Ishikawa (cell line): Measurements from ENCODE around the gene FGD6.

Experiments
- CEBPB ChIP-seq: IDR thresholded peaks from 2 replicates; pipeline ENCODE4 v1.6.1; 2012
- CREB1 ChIP-seq: IDR thresholded peaks from 2 replicates; pipeline ENCODE4 v1.6.1; 2012; ENCODE audit warnings: low read depth
- EGR1 ChIP-seq: IDR thresholded peaks from 2 replicates; pipeline ENCODE4 v1.6.1; 2012
- EP300 ChIP-seq: IDR thresholded peaks from 2 replicates; pipeline ENCODE4 v1.6.1; 2012; ENCODE audit warnings: borderline replicate concordance
- FOXM1 ChIP-seq: IDR thresholded peaks from 2 replicates; pipeline ENCODE4 v1.6.1; 2012; ENCODE audit warnings: low read depth, borderline replicate concordance
- NFIC ChIP-seq: IDR thresholded peaks from 2 replicates; pipeline ENCODE4 v1.6.1; 2012
- RAD21 ChIP-seq: IDR thresholded peaks from 2 replicates; pipeline ENCODE4 v1.6.1; 2012; ENCODE audit warnings: low read depth
- TAF1 ChIP-seq: IDR thresholded peaks from 2 replicates; pipeline ENCODE4 v1.6.1; 2012; ENCODE audit warnings: low read depth, mild to moderate bottlenecking
- TCF12 ChIP-seq: IDR thresholded peaks from 2 replicates; pipeline ENCODE4 v1.6.1; 2012; ENCODE audit warnings: low read depth
- TEAD4 ChIP-seq: IDR thresholded peaks from 2 replicates; pipeline ENCODE4 v1.6.1; 2012
- YY1 ChIP-seq: IDR thresholded peaks from 2 replicates; pipeline ENCODE4 v1.6.1; 2012; ENCODE audit warnings: low read depth
- ZBTB7A ChIP-seq: IDR thresholded peaks from 2 replicates; pipeline ENCODE4 v1.6.1; 2012; ENCODE audit warnings: low read depth
- TF ChIP-seq, protein P1 (sequence below): IDR thresholded peaks from 2 replicates; pipeline ENCODE4 v1.6.1; 2012
- TF ChIP-seq, protein P2 (sequence below): IDR thresholded peaks from 2 replicates; pipeline ENCODE4 v1.6.1; 2012; ENCODE audit warnings: low read depth, mild to moderate bottlenecking
- TF ChIP-seq, protein P3 (sequence below): IDR thresholded peaks from 2 replicates; pipeline ENCODE4 v1.6.1; 2012

The FGD6 gene

DNA sequence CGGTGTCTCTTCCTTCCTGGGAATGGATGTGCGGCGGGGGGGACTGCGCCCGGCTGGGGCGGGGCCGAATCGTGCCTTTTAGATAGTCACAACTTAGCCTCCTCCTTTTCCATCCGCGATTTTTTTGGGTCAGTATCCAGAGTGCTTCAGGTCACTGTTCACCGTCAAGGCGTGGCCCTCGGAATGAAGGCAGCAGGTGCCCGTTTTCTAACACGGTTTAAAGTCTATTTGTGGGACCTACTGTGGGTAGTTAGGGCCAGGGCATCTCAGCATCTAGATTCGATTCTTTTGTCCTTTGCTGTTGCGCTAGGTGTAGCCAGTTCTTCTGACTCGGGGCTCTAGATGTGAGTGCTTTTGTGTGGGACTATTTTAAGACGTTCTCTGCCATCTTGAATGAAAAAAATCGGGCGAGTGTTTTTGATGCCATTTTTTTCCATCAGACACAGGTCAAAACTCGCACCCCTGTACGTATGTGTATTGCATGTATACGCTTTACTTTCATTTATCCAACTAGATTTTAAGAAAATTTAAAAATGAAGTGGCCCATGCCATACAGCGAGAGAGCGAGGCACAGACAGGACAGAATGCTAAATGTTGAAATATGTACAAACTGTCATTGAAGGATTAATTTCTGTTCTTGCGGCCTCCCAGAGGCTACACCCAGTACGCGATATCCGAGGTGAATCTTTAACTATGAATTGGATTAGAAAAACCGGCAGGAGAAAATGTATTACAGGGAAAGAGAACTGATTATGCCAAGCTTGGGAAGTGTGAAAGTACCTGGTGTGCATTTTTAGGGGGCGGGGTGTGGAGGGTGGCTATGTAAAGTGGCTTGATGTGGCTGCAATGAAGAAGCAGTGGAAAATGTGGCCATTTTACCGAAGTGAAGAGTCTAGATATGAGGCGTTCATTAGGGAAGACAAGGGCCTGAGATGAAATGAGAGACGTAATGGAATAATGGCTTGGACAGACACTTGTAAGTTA, 1.2 kb upstream of the FGD6 start:
- TF ChIP-seq RAD21 (no peak), YY1 (peak; percentile 82), EGR1 (no peak)

DNA sequence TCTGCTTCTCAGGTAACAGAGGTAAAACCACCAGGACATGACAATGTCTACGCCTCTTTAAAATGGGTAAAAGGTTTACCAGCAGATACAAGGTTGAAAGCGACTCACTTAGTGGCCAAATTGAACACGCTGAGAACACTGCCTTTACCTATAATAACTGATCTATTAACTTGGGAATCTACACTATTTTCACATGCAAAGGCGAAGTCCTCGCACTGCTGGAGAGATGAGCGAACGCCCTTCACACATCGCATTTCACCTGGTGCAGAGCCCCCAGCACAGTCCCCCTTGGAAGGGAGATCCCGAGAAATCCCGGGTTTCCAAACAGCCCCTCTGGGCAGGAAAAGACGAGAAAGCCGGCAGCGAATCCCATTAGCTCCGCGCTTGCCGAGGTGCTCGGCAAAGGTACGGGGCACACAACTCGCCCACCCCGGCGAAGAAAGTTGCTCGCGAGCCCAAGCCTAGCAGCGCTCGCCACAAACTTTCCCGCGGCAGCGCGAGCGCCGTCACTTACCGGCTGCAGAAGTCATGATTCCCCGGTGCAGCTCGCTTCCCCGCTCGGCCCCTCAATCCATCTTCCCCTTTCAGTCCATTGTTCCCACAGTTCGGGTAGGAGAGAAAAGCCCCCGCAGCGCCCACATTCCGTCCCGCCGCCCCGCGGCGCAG, 423 bp downstream of the FGD6 start:
- TF ChIP-seq TAF1 (no peak), ZBTB7A (no peak), CEBPB (no peak), EGR1 (no peak), YY1 (no peak), TCF12 (no peak), FOXM1 (no peak), CREB1 (no peak)
- TF ChIP-seq, protein P1, sequence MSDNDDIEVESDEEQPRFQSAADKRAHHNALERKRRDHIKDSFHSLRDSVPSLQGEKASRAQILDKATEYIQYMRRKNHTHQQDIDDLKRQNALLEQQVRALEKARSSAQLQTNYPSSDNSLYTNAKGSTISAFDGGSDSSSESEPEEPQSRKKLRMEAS = no peak
- TF ChIP-seq, protein P2, sequence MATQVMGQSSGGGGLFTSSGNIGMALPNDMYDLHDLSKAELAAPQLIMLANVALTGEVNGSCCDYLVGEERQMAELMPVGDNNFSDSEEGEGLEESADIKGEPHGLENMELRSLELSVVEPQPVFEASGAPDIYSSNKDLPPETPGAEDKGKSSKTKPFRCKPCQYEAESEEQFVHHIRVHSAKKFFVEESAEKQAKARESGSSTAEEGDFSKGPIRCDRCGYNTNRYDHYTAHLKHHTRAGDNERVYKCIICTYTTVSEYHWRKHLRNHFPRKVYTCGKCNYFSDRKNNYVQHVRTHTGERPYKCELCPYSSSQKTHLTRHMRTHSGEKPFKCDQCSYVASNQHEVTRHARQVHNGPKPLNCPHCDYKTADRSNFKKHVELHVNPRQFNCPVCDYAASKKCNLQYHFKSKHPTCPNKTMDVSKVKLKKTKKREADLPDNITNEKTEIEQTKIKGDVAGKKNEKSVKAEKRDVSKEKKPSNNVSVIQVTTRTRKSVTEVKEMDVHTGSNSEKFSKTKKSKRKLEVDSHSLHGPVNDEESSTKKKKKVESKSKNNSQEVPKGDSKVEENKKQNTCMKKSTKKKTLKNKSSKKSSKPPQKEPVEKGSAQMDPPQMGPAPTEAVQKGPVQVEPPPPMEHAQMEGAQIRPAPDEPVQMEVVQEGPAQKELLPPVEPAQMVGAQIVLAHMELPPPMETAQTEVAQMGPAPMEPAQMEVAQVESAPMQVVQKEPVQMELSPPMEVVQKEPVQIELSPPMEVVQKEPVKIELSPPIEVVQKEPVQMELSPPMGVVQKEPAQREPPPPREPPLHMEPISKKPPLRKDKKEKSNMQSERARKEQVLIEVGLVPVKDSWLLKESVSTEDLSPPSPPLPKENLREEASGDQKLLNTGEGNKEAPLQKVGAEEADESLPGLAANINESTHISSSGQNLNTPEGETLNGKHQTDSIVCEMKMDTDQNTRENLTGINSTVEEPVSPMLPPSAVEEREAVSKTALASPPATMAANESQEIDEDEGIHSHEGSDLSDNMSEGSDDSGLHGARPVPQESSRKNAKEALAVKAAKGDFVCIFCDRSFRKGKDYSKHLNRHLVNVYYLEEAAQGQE = no peak

GRCh38 chr12:95215949-95216348, 1.3 kb downstream of the FGD6 start:
- TF ChIP-seq CEBPB (0 out of 2 replicates have a peak, but pooled peaks have one; percentile 8), CREB1 (no peak), FOXM1 (no peak), TEAD4 (peak; percentile 10; the same call in 1 of the 2 replicates)

DNA sequence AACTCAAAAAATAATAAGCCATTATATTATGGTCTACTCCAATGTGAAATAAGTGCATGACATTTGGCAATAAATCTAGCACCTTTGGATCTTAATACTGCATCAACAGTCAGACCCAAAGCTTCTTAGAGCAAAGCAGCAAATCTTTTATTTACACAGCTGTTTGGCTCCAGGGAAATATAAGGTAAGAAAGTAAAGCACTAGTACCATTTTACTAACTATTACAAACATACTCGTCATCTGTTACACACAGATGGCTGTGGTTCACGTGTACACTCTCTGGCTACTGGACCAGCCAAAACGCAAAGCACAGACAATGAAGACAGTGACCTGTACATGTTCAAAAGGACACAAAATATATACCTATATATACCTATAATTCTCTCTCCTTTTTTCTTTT, 2.8 kb downstream of the FGD6 start:
- TF ChIP-seq, protein P3, sequence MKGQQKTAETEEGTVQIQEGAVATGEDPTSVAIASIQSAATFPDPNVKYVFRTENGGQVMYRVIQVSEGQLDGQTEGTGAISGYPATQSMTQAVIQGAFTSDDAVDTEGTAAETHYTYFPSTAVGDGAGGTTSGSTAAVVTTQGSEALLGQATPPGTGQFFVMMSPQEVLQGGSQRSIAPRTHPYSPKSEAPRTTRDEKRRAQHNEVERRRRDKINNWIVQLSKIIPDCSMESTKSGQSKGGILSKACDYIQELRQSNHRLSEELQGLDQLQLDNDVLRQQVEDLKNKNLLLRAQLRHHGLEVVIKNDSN = no peak
- TF ChIP-seq NFIC (no peak), CREB1 (no peak), TCF12 (no peak), FOXM1 (no peak)

DNA sequence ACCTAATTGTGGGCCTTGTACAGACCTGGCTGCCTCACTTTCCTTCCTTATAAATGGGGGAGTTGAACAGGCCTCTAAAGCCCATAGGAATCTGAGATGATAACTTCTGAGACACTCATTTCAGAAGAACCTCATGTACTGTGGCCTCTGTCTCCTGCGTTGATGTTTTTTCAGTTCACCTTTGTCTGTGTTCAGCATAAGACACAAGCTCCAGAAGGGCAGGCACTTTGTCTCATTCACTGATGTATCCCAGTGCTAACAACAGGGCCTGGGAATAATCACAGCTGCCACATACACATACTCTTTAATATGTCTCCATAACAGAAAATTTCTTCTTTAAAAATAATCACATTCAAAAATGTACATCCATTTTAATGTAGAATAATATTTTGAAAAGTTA, 3.3 kb downstream of the FGD6 start:
- TF ChIP-seq, protein P2 = no peak
- TF ChIP-seq FOXM1 = no peak
- TF ChIP-seq CREB1 = no peak
- TF ChIP-seq TAF1 = no peak
- TF ChIP-seq EP300 = no peak
- no peak for TF ChIP-seq TEAD4
- TF ChIP-seq, protein P3 = no peak
- TF ChIP-seq YY1 = no peak
- no peak for TF ChIP-seq NFIC
- no peak for TF ChIP-seq TCF12
- TF ChIP-seq RAD21 = no peak

DNA sequence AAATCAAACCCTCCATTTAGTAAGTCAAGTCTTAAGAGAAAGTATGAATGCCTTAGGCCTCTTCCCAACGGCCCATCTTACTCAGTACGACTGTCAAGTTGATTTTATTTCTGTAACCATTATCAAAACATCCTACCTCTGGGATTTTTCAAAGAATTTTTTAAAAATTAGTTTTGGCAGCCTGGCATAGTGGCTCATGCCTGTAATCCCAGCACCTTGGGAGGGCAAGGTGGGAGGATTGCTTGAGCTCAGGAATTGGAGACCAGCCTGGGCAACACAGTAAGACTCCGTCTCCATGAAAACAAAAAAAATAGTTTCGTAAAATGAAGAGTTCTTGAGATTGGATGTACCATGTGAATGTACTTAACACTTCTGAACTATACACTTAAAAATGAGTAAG, 4.1 kb downstream of the FGD6 start:
- no peak for TF ChIP-seq CEBPB
- no peak for TF ChIP-seq NFIC
- TF ChIP-seq, protein P3 = no peak
- TF ChIP-seq YY1 = no peak
- TF ChIP-seq, protein P2 = no peak
- TF ChIP-seq, protein P1 = no peak
- no peak for TF ChIP-seq EGR1
